HFFc6 (cell line): ENCODE results near the gene USP25. TPM values are rescaled to one million over a fixed set of nuclear protein-coding genes. Genes with fewer than 3 reads are reported as not detected.
"Not testable (repeated sequence)": the region's sequence is repeated elsewhere in the genome, so short reads cannot be mapped to it uniquely, and the experiment has no call there.

Experiments
- DNase-seq: peaks from one replicate; pipeline ENCODE4 v3.0.0-alpha.2; 2018
- H3K27ac Mint-ChIP-seq: 2 replicates; pipeline ENCODE4 v1.8.0; 2020; ENCODE audit warnings: mild to moderate bottlenecking, mixed read lengths
- H3K27me3 Mint-ChIP-seq: 2 replicates; pipeline ENCODE4 v1.8.0; 2021; ENCODE audit warnings: mild to moderate bottlenecking, moderate library complexity, mixed read lengths; ENCODE audit not compliant: insufficient read depth
- H3K36me3 Mint-ChIP-seq: 2 replicates; pipeline ENCODE4 v1.8.0; 2021; ENCODE audit warnings: low read depth, mixed read lengths
- H3K4me1 Mint-ChIP-seq: 2 replicates; pipeline ENCODE4 v1.8.0; 2020; ENCODE audit warnings: low read depth, mixed read lengths
- H3K4me3 Mint-ChIP-seq: 2 replicates; pipeline ENCODE4 v1.8.0; 2020; ENCODE audit warnings: mild to moderate bottlenecking, moderate library complexity, mixed read lengths
- H3K9me3 Mint-ChIP-seq: 2 replicates; pipeline ENCODE4 v1.8.0; 2020; ENCODE audit warnings: mild to moderate bottlenecking, mixed read lengths
- CTCF ChIP-seq: fragments of 200-600 bp; sonication (generic); IDR thresholded peaks from 2 replicates; pipeline ENCODE4 v1.5.0; 2021; ENCODE audit warnings: antibody characterized with exemption, mild to moderate bottlenecking
- total RNA-seq, 6 experiments: library from RNA; stranded (reverse); fragmentation: NEBNext Ultra II Directional; extraction: Animal tissue kit (Norgen Biotek cat#: 25700); gene quantifications; 2 replicates in 1 of 6; 3 replicates in 5 of 6; pipeline ENCODE4 v1.2.3, GENCODE V29; 2021

Gene USP25
- total RNA-seq, 6 experiments from 2014 or later, result 13.8 to 18.3 (median 16.6) TPM

GRCh38 chr21:15732290-15732995, 2.7 kb downstream of the USP25 start:
- no peak for DNase-seq

GRCh38 chr21:15732996-15733329, 3.2 kb downstream of the USP25 start:
- Mint-ChIP-seq H3K27ac (no peak overlapping the region; the same call in 1 of the 2 replicates), H3K4me1 (peaks cover 32% of the 10 kb centered on the region), H3K36me3 (no peaks in the 10 kb centered on the region)

More at GRCh38 chr21:15732290-15732995, 2.7 kb downstream of the USP25 start:
- H3K27me3 Mint-ChIP-seq, result no peaks in the 10 kb centered on the region; the same call in none of the 2 replicates
- peaks cover 32% of the 10 kb centered on the region for H3K4me1 Mint-ChIP-seq
- no peaks in the 10 kb centered on the region for H3K36me3 Mint-ChIP-seq
- TF ChIP-seq CTCF, result no peak
- peak overlapping the region; percentile 95 for H3K4me3 Mint-ChIP-seq
- H3K27ac Mint-ChIP-seq, result no peak overlapping the region; the same call in 1 of the 2 replicates
- no peaks in the 10 kb centered on the region for H3K9me3 Mint-ChIP-seq

GRCh38 chr21:15735409-15735808, 5.6 kb downstream of the USP25 start:
- no peaks in the 10 kb centered on the region; the same call in none of the 2 replicates for H3K27me3 Mint-ChIP-seq
- DNase-seq, result no peak
- H3K36me3 Mint-ChIP-seq, result no peaks in the 10 kb centered on the region
- H3K4me1 Mint-ChIP-seq, result peaks cover 41% of the 10 kb centered on the region
- no peak overlapping the region for H3K27ac Mint-ChIP-seq
- no peaks in the 10 kb centered on the region for H3K9me3 Mint-ChIP-seq
- no peak overlapping the region for H3K4me3 Mint-ChIP-seq
- no peak for TF ChIP-seq CTCF

More at GRCh38 chr21:15732996-15733329, 3.2 kb downstream of the USP25 start:
- DNase-seq, result no peak
- 0 out of 2 replicates have a peak overlapping the region, but pooled peaks have one; percentile 41 for H3K4me3 Mint-ChIP-seq
- no peak for TF ChIP-seq CTCF
- H3K9me3 Mint-ChIP-seq, result no peaks in the 10 kb centered on the region
- H3K27me3 Mint-ChIP-seq, result no peaks in the 10 kb centered on the region; the same call in none of the 2 replicates

GRCh38 chr21:15735931-15736330, 6.1 kb downstream of the USP25 start:
- not testable (repeated sequence) for H3K9me3 Mint-ChIP-seq, H3K27me3 Mint-ChIP-seq, H3K36me3 Mint-ChIP-seq, DNase-seq, H3K27ac Mint-ChIP-seq, H3K4me3 Mint-ChIP-seq
- peaks cover 45% of the 10 kb centered on the region for H3K4me1 Mint-ChIP-seq

- H3K36me3 Mint-ChIP-seq, H3K27me3 Mint-ChIP-seq, H3K4me3 Mint-ChIP-seq, H3K27ac Mint-ChIP-seq, DNase-seq, H3K9me3 Mint-ChIP-seq: not testable (repeated sequence)
- peaks cover 39% of the 10 kb centered on the region for H3K4me1 Mint-ChIP-seq
These were observed 9.0 kb downstream of the USP25 start for GRCh38 chr21:15738779-15739178.

GRCh38 chr21:15740383-15740782, 10.6 kb downstream of the USP25 start:
- Mint-ChIP-seq H3K4me1 (peaks cover 37% of the 10 kb centered on the region), H3K27ac (no peak overlapping the region), H3K36me3 (peaks cover 6% of the 10 kb centered on the region; the same call in 1 of the 2 replicates), H3K27me3 (no peaks in the 10 kb centered on the region; the same call in none of the 2 replicates), H3K4me3 (no peak overlapping the region), H3K9me3 (no peaks in the 10 kb centered on the region)
- no peak for DNase-seq
- no peak for TF ChIP-seq CTCF
